Muscle of leg (tissue), 11 donors: ENCODE measurements around the gene DLX1. TPM values are rescaled to one million over a fixed set of nuclear protein-coding genes. Genes with fewer than 3 reads are reported as not detected.
A peak's percentile ranks its signal among the peaks of the same experiment; 100 is the strongest.

Experiments used
- DNase-seq: peaks from one replicate; pipeline ENCODE4 v3.0.0; 2013
- H3K27ac ChIP-seq: one replicate; pipeline ENCODE4 v1.5.1; 2013; ENCODE audit warnings: mild to moderate bottlenecking, low read length, control low read depth
- H3K27me3 ChIP-seq: one replicate; pipeline ENCODE4 v1.6.1; 2013; ENCODE audit warnings: low read length; ENCODE audit not compliant: control insufficient read depth, insufficient read depth
- H3K36me3 ChIP-seq: one replicate; pipeline ENCODE4 v1.6.1; 2013; ENCODE audit warnings: low read length; ENCODE audit not compliant: control insufficient read depth, insufficient read depth
- H3K4me1 ChIP-seq: one replicate; pipeline ENCODE4 v1.6.1; 2013; ENCODE audit warnings: low read length; ENCODE audit not compliant: control insufficient read depth, insufficient read depth
- H3K4me3 ChIP-seq: one replicate; pipeline ENCODE4 v1.5.1; 2013; ENCODE audit warnings: low read length, control low read depth
- H3K9me3 ChIP-seq: replicated peaks from 2 replicates; pipeline ENCODE4 v1.6.1; 2013; ENCODE audit warnings: low read depth, low read length; ENCODE audit not compliant: control insufficient read depth
- WGBS: methylation state at CpG from one replicate; pipeline ENCODE4 v1.1.5; 2013; ENCODE audit warnings: missing lambda C conversion rate; ENCODE audit not compliant: insufficient coverage; 5-methylcytosine and 5-hydroxymethylcytosine counted together
- polyA plus RNA-seq, 8 donors: library from polyadenylated mRNA; unstranded; fragments of 120-200 nt; gene quantifications; one replicate each; pipeline versions ENCODE4 v1.2.1 to v1.2.3, GENCODE V29; 2013; ENCODE audit warnings: inconsistent platforms in 1 of 8, low replicate concordance in 1 of 8; ENCODE audit not compliant: insufficient read length in 8 of 8, insufficient read depth in 1 of 8
- total RNA-seq: library from RNA; stranded (reverse); fragments of 120-200 nt; gene quantifications from one replicate; pipeline ENCODE4 v1.2.4, GENCODE V29; 2013

Gene DLX1
- total and polyA plus RNA-seq, 9 donors: 0.09 to 0.60 (median 0.31) TPM

GRCh38 chr2:172086241-172087206 is 1.2 kb downstream of the DLX1 start:
- H3K27me3 ChIP-seq: peaks cover 98% of the 10 kb centered on the region
- peaks cover 52% of the 10 kb centered on the region for H3K4me1 ChIP-seq
- no peak overlapping the region for H3K27ac ChIP-seq

DNA sequence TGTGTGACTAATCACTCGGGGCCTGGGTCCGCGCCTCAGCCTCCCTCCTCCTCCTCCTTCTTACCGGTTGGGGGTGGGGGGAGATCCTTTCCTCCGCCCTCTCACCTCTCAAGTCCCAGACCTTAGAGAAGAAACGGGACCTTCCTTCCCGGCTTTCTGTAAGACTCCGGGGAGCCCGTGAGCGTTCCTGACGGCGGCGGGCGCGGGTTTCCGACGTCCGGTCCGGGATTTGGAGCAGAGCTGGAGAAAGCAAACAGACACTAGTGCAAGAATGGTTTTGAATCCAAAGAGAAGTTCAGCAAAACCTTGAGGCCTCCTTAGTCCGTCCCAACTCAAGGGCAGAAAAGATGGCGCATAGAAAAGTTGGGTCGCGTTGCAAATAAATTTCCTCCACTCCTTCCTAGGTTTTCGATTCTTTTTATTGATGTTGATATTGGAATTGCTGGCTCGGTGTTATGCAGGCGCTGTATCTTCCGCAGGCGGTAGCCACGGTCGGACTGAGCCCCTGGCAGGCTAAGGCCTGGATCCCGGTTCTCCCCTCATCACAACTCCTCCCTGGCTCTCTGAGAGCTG is 2.0 kb downstream of the DLX1 start:
- H3K4me1 ChIP-seq: peaks cover 50% of the 10 kb centered on the region
- peak; percentile 9 for DNase-seq

More at GRCh38 chr2:172086241-172087206, 1.2 kb downstream of the DLX1 start:
- WGBS: 2% methylated on average over 35 of the region's 54 CpGs
- Histone ChIP-seq H3K9me3 (no peaks in the 10 kb centered on the region), H3K4me3 (no peak overlapping the region), H3K36me3 (no peaks in the 10 kb centered on the region)
- DNase-seq: peak; percentile 15

GRCh38 chr2:172087780-172088244 is 2.5 kb downstream of the DLX1 start:
- H3K4me1 ChIP-seq: peaks cover 44% of the 10 kb centered on the region
- H3K9me3 ChIP-seq: no peaks in the 10 kb centered on the region
- peaks cover 98% of the 10 kb centered on the region for H3K27me3 ChIP-seq
- H3K36me3 ChIP-seq: no peaks in the 10 kb centered on the region
- no peak overlapping the region for H3K27ac ChIP-seq
- H3K4me3 ChIP-seq: no peak overlapping the region
- WGBS: 0% methylated on average over 13 of the region's 23 CpGs
- DNase-seq: peak; percentile 3

More for the DNA sequence above, 2.0 kb downstream of the DLX1 start:
- no peaks in the 10 kb centered on the region for H3K9me3 ChIP-seq
- peaks cover 98% of the 10 kb centered on the region for H3K27me3 ChIP-seq
- no peak overlapping the region for H3K27ac ChIP-seq
- no peaks in the 10 kb centered on the region for H3K36me3 ChIP-seq
- WGBS: 2% methylated on average over 21 of the region's 31 CpGs
- no peak overlapping the region for H3K4me3 ChIP-seq

DNA sequence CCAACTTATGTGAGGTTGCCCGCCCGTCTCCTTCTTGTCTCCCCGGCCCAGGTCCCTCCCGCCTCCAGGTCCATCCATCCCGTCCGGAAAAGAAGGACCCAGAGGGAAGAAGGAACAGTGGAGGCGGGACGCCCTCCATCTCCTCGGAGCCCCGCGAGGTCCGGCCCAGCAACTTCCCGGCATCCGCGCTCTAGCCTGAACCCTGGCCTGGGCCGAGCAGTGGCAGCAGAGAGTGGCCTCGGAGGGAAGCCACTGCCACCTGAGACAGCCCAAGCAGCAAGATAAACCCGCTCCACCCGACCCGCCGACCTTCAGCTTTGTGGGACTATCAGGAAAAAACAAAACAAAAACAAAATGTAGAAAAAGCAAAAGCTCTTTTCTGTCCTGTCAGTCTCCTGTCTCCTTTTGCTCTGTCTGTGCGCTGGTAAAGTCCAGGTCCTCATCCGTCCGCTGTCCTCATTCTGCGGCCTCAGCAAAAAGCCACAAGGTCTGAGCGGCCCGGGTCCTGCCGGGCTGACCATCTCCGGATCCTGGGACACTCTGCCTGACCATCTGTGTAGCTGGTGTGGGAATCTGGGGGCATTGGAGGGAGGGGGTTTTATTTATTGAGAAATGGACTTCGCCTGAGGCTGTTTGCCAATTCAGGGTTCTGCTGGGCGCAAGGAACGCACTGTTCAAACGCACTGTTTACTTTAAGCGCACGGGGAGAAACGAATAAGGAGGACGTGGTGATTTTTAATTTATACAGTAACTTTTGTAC is 3.1 kb downstream of the DLX1 start:
- Histone ChIP-seq H3K27ac (no peak overlapping the region), H3K4me3 (no peak overlapping the region), H3K9me3 (no peaks in the 10 kb centered on the region), H3K36me3 (no peaks in the 10 kb centered on the region), H3K4me1 (peaks cover 41% of the 10 kb centered on the region), H3K27me3 (peaks cover 98% of the 10 kb centered on the region)
- WGBS: 2% methylated on average over 26 of the region's 37 CpGs
- peak; percentile 5 for DNase-seq

- Histone ChIP-seq H3K4me3 (no peak overlapping the region), H3K36me3 (no peaks in the 10 kb centered on the region), H3K27ac (no peak overlapping the region), H3K4me1 (peaks cover 40% of the 10 kb centered on the region), H3K27me3 (peaks cover 98% of the 10 kb centered on the region), H3K9me3 (no peaks in the 10 kb centered on the region)
- WGBS: no CpG with 5 or more reads among the region's 10 CpGs
- no peak for DNase-seq
These were observed 3.7 kb downstream of the DLX1 start for GRCh38 chr2:172089005-172089504.

DNA sequence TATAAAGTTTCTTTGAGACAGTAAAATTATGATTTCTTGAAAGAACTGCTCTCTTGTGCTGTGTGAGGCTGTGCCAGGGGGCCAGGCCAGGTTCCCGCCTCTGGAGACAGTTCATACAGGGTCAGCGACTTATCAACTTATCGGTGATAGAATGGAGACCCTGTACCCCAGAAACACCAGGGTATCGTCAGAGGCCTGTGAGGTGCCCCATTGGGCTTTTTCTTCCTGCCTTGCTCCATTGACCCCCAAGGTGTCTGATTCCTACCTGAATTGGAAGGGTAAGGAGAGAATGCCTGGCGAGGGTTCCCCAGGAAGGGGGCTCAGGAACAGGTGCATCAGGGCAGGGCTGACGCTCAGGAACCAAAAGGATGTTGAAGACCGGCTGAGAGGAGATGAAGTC is 4.3 kb downstream of the DLX1 start:
- DNase-seq: peak; percentile 2
- no peaks in the 10 kb centered on the region for H3K9me3 ChIP-seq
- WGBS: 27% methylated on average over 5 of the region's 7 CpGs
- peaks cover 98% of the 10 kb centered on the region for H3K27me3 ChIP-seq
- H3K27ac ChIP-seq: no peak overlapping the region
- peaks cover 40% of the 10 kb centered on the region for H3K4me1 ChIP-seq
- no peak overlapping the region for H3K4me3 ChIP-seq
- H3K36me3 ChIP-seq: no peaks in the 10 kb centered on the region

DNA sequence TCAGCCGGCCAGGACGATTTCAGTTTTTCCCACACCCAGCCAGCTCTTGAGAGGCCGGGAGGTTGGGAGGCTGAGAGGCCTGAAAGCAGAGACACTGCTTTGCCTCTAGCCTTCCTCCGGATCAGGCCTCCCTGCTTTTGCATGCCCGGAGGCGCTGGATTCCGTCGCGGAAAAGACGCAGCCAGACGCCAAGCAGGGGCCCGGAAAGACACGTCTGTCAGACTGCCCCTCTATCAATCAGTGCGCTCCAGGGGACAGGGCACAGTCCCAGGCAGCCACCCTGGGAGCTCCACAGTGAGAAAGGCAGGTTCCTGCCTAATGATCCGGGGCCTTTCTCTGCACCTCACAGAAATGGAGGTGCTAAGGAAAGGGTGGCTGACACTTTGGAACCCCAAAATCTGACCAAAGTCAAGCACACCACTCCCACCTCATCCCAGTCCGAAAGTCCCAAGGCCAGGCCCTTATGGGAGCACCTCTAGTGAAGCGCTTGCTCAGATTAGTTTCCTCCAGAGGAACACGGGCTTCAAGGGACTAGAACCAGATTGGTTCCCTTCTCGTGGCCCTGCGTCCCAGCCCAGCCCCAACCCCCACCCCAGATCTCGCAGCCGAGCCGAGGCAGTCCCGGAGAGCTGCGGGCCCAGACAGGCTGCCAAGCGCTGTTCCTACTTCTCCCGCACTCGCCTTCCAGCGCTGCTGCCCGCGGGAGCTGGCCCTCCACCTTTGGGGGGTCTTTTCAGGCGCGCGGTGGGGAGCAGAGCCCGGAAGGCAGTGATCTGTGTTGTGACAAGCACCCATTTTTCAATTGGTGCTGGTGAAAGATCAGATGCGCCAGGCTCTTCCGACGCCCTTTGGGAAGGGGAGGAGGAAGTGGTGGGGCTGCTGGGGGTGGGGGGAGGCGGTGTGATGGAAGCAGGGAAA is 5.0 kb downstream of the DLX1 start:
- Histone ChIP-seq H3K4me1 (peaks cover 40% of the 10 kb centered on the region), H3K27me3 (peaks cover 98% of the 10 kb centered on the region), H3K4me3 (no peak overlapping the region), H3K36me3 (no peaks in the 10 kb centered on the region), H3K9me3 (no peaks in the 10 kb centered on the region), H3K27ac (no peak overlapping the region)
- WGBS: 6% methylated on average over 34 of the region's 39 CpGs
- DNase-seq: peak; percentile 4

GRCh38 chr2:172091000-172091641 is 5.8 kb downstream of the DLX1 start:
- Histone ChIP-seq H3K9me3 (no peaks in the 10 kb centered on the region), H3K36me3 (no peaks in the 10 kb centered on the region), H3K4me1 (peaks cover 40% of the 10 kb centered on the region), H3K27me3 (peaks cover 98% of the 10 kb centered on the region), H3K27ac (no peak overlapping the region), H3K4me3 (no peak overlapping the region)
- 0% methylated on average over 2 of the region's 13 CpGs for WGBS
- peak; percentile 9 for DNase-seq
